HepG2 (cell line): ENCODE data around the gene SHISAL1. TPM values are rescaled to one million over a fixed set of nuclear protein-coding genes. Genes with fewer than 3 reads are reported as not detected.

Experiments used
- ATAC-seq: fragments of 200-7000 bp; cut with Tn5 transposase; 3 replicates; pipeline ENCODE4 v1.9.1; 2020; ENCODE audit warnings: mild to moderate bottlenecking, moderate library complexity
- BruUV-seq: library from RNA; stranded (reverse); fragments of 400-500 nt; replicated peaks from 2 replicates; lab custom pipeline; 2021; lab: Mats Ljungman, UMichigan
- CTCF ChIA-PET: fragments of 300-600 bp; formaldehyde crosslinking; extraction: SDS; loops from one replicate; lab custom pipeline; 2021; ENCODE audit warnings: low total read pairs, inconsistent platforms, low intra/inter-chr PET ratio; lab: Yijun Ruan, JAX
- POLR2A ChIA-PET: fragments of 350-600 bp; sonication (Branson Sonifier 250); formaldehyde crosslinking; loops from one replicate; lab custom pipeline; 2020; ENCODE audit warnings: antibody characterized with exemption, inconsistent platforms; lab: Yijun Ruan, JAX
- DNase-seq: peaks from one replicate; pipeline ENCODE4 v3.0.0-alpha.2; 2015; ENCODE audit warnings: low spot score
- FAIRE-seq: peaks from 3 replicates; lab custom pipeline; 2011; peaks lifted over from hg19 to GRCh38; lab: Jason Lieb, UNC
- H2AFZ ChIP-seq: one replicate; pipeline ENCODE4 v1.6.1; 2011; ENCODE audit warnings: low read length, inconsistent platforms
- H3K27ac ChIP-seq: fragments of 300-600 bp; 3 replicates; pipeline ENCODE4 v1.8.0; 2011; ENCODE audit warnings: mixed run types, mild to moderate bottlenecking, mixed read lengths, low read length, inconsistent platforms; ENCODE audit not compliant: insufficient read depth; ENCODE audit errors: extremely low read length
- H3K27me3 ChIP-seq, 2 experiments: fragments of 200-600 bp in 1 of 2; 2 replicates in 1 of 2; 3 replicates in 1 of 2; pipeline versions ENCODE4 v1.6.0 to v1.8.0; 2011; ENCODE audit warnings: low read length in 2 of 2, mild to moderate bottlenecking in 2 of 2, moderate library complexity in 2 of 2, inconsistent platforms in 1 of 2; ENCODE audit not compliant: insufficient read depth in 2 of 2, control insufficient read depth in 1 of 2
- H3K36me3 ChIP-seq, 2 experiments: fragments of 200-600 bp in 1 of 2; replicated peaks in 1 of 2; 2 replicates in 1 of 2; 3 replicates in 1 of 2; pipeline versions ENCODE4 v1.5.1 to v1.8.0; 2011; ENCODE audit warnings: low read length in 2 of 2, inconsistent platforms in 1 of 2; ENCODE audit not compliant: insufficient read depth in 2 of 2, control insufficient read depth in 1 of 2
- H3K4me1 ChIP-seq: 2 replicates; pipeline ENCODE4 v1.5.1; 2012; ENCODE audit warnings: low read length, inconsistent platforms; ENCODE audit not compliant: insufficient read depth
- H3K4me2 ChIP-seq: 2 replicates; pipeline ENCODE4 v1.6.0; 2011; ENCODE audit warnings: low read depth, low read length, inconsistent platforms
- H3K4me3 ChIP-seq, 3 experiments: fragments of 200-600 bp in 1 of 3; sonication (generic), shearing (Covaris generic) in 1 of 3; replicated peaks in 1 of 3; 2 replicates each; pipeline ENCODE4 v1.5.1; 2011 to 2016; ENCODE audit warnings: low read length in 3 of 3, inconsistent platforms in 2 of 3, low read depth in 2 of 3, mild to moderate bottlenecking in 2 of 3, control low read depth in 1 of 3, mixed read lengths in 1 of 3; ENCODE audit not compliant: insufficient read depth in 1 of 3
- H3K79me2 ChIP-seq: one replicate; pipeline ENCODE4 v1.6.1; 2011; ENCODE audit warnings: low read length, inconsistent platforms; ENCODE audit not compliant: insufficient read depth
- H3K9ac ChIP-seq: 2 replicates; pipeline ENCODE4 v1.6.0; 2011; ENCODE audit warnings: mild to moderate bottlenecking, low read depth, low read length, inconsistent platforms; ENCODE audit not compliant: insufficient read depth
- H3K9me3 ChIP-seq: 2 replicates; pipeline ENCODE4 v1.5.1; 2012; ENCODE audit warnings: mild to moderate bottlenecking, low read length
- H4K20me1 ChIP-seq: 2 replicates; pipeline ENCODE4 v1.6.0; 2011; ENCODE audit warnings: inconsistent platforms, mild to moderate bottlenecking, low read length, moderate library complexity; ENCODE audit not compliant: insufficient read depth
- ATF1 ChIP-seq: IDR thresholded peaks from 2 replicates; pipeline ENCODE4 v1.6.1; 2016; ENCODE audit warnings: mild to moderate bottlenecking, control low read depth
- IRF2 ChIP-seq: IDR thresholded peaks from 2 replicates; pipeline ENCODE4 v1.6.1; 2018; ENCODE audit warnings: missing genetic modification reagents, missing compliant biosample characterization
- ZBTB21 ChIP-seq: sonication (generic); formaldehyde crosslinking; IDR thresholded peaks from 2 replicates; pipeline ENCODE4 v1.4.0; 2020; ENCODE audit warnings: missing genetic modification reagents
- ZFY ChIP-seq: sonication (generic); formaldehyde crosslinking; IDR thresholded peaks from 2 replicates; pipeline ENCODE4 v1.4.0; 2020; ENCODE audit warnings: missing genetic modification reagents
- ZNF781 ChIP-seq: sonication (generic); formaldehyde crosslinking; IDR thresholded peaks from 2 replicates; pipeline ENCODE4 v1.5.1; 2020; ENCODE audit warnings: borderline replicate concordance, mild to moderate bottlenecking, missing genetic modification reagents; ENCODE audit errors: not compliant biosample characterization
- ZNF878 ChIP-seq: sonication (generic); formaldehyde crosslinking; IDR thresholded peaks from 2 replicates; pipeline ENCODE4 v1.8.1; 2023; ENCODE audit warnings: mild to moderate bottlenecking, missing genetic modification reagents, moderate library complexity
- WGBS: methylation state at CpG from one replicate; pipeline ENCODE4 v1.1.6; 2017; ENCODE audit warnings: low lambda C conversion rate; 5-methylcytosine and 5-hydroxymethylcytosine counted together
- in situ Hi-C: cut with HindIII; loops from 2 replicates; pipeline ENCODE4 v1.10.0; 2017; ENCODE audit warnings: low pct_unique_long_range_greater_than_20kb; ENCODE audit not compliant: extremely low pct_ligation_motif_present
- intact Hi-C: fragments of 100-400 bp; cut with micrococcal nuclease; formaldehyde crosslinking; loops from one replicate; pipeline ENCODE4 v1.10.0; 2022; ENCODE audit not compliant: unreplicated experiment
- polyA plus RNA-seq, 8 experiments: library from polyadenylated mRNA; depleted of rRNA in 3 of 8; stranded (reverse) in 7 of 8; unstranded in 1 of 8; fragments of >200 nt; fragmentation: Illumina TruSeq in 4 of 8; extraction: Trizol in 4 of 8; gene quantifications; 2 replicates each; pipeline versions ENCODE4 v1.2.1 to v1.2.3, GENCODE V29; 2011 to 2016; ENCODE audit warnings: low read depth in 4 of 8, missing spikeins in 1 of 8, mixed read lengths in 1 of 8; ENCODE audit not compliant: insufficient read depth in 1 of 8
- total RNA-seq, 5 experiments: library from RNA; depleted of rRNA; stranded (reverse); fragments of >200 nt; fragmentation: Illumina TruSeq; extraction: Trizol; gene quantifications; 2 replicates each; pipeline ENCODE4 v1.2.3, GENCODE V29; 2016; ENCODE audit warnings: low read depth in 1 of 5
- TF ChIP-seq, protein P1 (sequence below): sonication (generic); formaldehyde crosslinking; IDR thresholded peaks from 2 replicates; pipeline ENCODE4 v1.5.1; 2020; ENCODE audit warnings: missing genetic modification reagents, mild to moderate bottlenecking, borderline replicate concordance
- TF ChIP-seq, protein P2 (sequence below): sonication (generic); formaldehyde crosslinking; IDR thresholded peaks from 2 replicates; pipeline ENCODE4 v1.4.0; 2020; ENCODE audit warnings: low read depth, mild to moderate bottlenecking, missing genetic modification reagents
- TF ChIP-seq, protein P3 (sequence below): sonication (generic); formaldehyde crosslinking; IDR thresholded peaks from 2 replicates; pipeline ENCODE4 v1.5.1; 2020; ENCODE audit warnings: missing genetic modification reagents, mild to moderate bottlenecking, borderline replicate concordance
- TF ChIP-seq, protein P4 (sequence below): sonication (generic); formaldehyde crosslinking; IDR thresholded peaks from 2 replicates; pipeline ENCODE4 v1.5.1; 2020; ENCODE audit warnings: mild to moderate bottlenecking, missing genetic modification reagents, borderline replicate concordance
- TF ChIP-seq, protein P5 (sequence below): sonication (generic); formaldehyde crosslinking; IDR thresholded peaks from 2 replicates; pipeline ENCODE4 v1.5.0; 2020; ENCODE audit warnings: missing genetic modification reagents, mild to moderate bottlenecking, borderline replicate concordance
- TF ChIP-seq, protein P6 (sequence below): sonication (generic); formaldehyde crosslinking; IDR thresholded peaks from 2 replicates; pipeline ENCODE4 v1.9.0; 2022; ENCODE audit warnings: low read depth, missing genetic modification reagents

SHISAL1 gene
- total and polyA plus RNA-seq, 2 of the 13 experiments (the other 11 are each of a cell fraction or from before 2014, with no cell fraction given): not detected

DNA sequence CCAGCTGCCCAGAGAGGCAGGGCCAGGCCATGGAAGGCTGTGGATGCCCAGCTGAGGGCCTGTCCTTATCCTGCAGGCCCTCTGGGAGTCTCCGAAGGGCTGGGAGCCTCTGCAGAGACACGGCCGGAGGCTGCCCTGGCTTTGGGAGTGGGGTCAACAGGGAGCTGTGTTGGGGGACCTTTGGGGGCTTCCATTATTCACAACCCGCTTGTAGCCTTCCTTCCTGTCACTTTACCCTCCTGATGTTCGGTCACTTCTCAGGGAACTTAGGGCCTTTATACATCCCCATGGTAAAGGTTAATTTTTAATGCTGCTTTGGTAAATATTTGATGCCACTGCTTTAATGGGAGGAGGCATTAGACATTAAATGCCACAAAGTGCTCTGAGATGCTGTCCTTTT is 44.9 kb downstream of the SHISAL1 start:
- CTCF ChIA-PET: no interaction called here
- ATAC-seq (no peak), FAIRE-seq (no peak), DNase-seq (no peak)
- Histone ChIP-seq H4K20me1 (no peaks in the 10 kb centered on the region), H3K79me2 (no peaks in the 10 kb centered on the region), H3K27ac (no peak overlapping the region), H3K4me1 (no peaks in the 10 kb centered on the region), H3K27me3 (peaks cover 0 to 10% of the 10 kb centered on the region in 2 experiments; a peak in 1 of 5 replicates), H3K9me3 (no peaks in the 10 kb centered on the region), H3K4me3 (no peak overlapping the region), H3K4me2 (no peak overlapping the region), H2AFZ (no peak overlapping the region), H3K9ac (no peak overlapping the region), H3K36me3 (no peaks in the 10 kb centered on the region)
- POLR2A ChIA-PET: no interaction called here
- WGBS: 23% methylated on average over 2 of the region's 5 CpGs
- intact Hi-C loops (no loop called here), in situ Hi-C loops (no loop called here)
- BruUV-seq: no TSS peak
- TF ChIP-seq ZNF781 (CRISPR knock-in tag) (no peak), ZBTB21 (CRISPR knock-in tag) (no peak), ZFY (no peak), ATF1 (CRISPR knock-in tag) (no peak), IRF2 (CRISPR knock-in tag) (no peak), ZNF878 (CRISPR knock-in tag) (no peak)
- TF ChIP-seq, protein P1, sequence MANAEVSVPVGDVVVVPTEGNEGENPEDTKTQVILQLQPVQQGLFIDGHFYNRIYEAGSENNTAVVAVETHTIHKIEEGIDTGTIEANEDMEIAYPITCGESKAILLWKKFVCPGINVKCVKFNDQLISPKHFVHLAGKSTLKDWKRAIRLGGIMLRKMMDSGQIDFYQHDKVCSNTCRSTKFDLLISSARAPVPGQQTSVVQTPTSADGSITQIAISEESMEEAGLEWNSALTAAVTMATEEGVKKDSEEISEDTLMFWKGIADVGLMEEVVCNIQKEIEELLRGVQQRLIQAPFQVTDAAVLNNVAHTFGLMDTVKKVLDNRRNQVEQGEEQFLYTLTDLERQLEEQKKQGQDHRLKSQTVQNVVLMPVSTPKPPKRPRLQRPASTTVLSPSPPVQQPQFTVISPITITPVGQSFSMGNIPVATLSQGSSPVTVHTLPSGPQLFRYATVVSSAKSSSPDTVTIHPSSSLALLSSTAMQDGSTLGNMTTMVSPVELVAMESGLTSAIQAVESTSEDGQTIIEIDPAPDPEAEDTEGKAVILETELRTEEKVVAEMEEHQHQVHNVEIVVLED: no peak
- TF ChIP-seq, protein P2, sequence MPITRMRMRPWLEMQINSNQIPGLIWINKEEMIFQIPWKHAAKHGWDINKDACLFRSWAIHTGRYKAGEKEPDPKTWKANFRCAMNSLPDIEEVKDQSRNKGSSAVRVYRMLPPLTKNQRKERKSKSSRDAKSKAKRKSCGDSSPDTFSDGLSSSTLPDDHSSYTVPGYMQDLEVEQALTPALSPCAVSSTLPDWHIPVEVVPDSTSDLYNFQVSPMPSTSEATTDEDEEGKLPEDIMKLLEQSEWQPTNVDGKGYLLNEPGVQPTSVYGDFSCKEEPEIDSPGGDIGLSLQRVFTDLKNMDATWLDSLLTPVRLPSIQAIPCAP (CRISPR knock-in tag): no peak
- TF ChIP-seq, protein P3, sequence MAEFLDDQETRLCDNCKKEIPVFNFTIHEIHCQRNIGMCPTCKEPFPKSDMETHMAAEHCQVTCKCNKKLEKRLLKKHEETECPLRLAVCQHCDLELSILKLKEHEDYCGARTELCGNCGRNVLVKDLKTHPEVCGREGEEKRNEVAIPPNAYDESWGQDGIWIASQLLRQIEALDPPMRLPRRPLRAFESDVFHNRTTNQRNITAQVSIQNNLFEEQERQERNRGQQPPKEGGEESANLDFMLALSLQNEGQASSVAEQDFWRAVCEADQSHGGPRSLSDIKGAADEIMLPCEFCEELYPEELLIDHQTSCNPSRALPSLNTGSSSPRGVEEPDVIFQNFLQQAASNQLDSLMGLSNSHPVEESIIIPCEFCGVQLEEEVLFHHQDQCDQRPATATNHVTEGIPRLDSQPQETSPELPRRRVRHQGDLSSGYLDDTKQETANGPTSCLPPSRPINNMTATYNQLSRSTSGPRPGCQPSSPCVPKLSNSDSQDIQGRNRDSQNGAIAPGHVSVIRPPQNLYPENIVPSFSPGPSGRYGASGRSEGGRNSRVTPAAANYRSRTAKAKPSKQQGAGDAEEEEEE (CRISPR knock-in tag): no peak
- TF ChIP-seq, protein P4, sequence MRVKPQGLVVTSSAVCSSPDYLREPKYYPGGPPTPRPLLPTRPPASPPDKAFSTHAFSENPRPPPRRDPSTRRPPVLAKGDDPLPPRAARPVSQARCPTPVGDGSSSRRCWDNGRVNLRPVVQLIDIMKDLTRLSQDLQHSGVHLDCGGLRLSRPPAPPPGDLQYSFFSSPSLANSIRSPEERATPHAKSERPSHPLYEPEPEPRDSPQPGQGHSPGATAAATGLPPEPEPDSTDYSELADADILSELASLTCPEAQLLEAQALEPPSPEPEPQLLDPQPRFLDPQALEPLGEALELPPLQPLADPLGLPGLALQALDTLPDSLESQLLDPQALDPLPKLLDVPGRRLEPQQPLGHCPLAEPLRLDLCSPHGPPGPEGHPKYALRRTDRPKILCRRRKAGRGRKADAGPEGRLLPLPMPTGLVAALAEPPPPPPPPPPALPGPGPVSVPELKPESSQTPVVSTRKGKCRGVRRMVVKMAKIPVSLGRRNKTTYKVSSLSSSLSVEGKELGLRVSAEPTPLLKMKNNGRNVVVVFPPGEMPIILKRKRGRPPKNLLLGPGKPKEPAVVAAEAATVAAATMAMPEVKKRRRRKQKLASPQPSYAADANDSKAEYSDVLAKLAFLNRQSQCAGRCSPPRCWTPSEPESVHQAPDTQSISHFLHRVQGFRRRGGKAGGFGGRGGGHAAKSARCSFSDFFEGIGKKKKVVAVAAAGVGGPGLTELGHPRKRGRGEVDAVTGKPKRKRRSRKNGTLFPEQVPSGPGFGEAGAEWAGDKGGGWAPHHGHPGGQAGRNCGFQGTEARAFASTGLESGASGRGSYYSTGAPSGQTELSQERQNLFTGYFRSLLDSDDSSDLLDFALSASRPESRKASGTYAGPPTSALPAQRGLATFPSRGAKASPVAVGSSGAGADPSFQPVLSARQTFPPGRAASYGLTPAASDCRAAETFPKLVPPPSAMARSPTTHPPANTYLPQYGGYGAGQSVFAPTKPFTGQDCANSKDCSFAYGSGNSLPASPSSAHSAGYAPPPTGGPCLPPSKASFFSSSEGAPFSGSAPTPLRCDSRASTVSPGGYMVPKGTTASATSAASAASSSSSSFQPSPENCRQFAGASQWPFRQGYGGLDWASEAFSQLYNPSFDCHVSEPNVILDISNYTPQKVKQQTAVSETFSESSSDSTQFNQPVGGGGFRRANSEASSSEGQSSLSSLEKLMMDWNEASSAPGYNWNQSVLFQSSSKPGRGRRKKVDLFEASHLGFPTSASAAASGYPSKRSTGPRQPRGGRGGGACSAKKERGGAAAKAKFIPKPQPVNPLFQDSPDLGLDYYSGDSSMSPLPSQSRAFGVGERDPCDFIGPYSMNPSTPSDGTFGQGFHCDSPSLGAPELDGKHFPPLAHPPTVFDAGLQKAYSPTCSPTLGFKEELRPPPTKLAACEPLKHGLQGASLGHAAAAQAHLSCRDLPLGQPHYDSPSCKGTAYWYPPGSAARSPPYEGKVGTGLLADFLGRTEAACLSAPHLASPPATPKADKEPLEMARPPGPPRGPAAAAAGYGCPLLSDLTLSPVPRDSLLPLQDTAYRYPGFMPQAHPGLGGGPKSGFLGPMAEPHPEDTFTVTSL (CRISPR knock-in tag): no peak
- TF ChIP-seq, protein P5, sequence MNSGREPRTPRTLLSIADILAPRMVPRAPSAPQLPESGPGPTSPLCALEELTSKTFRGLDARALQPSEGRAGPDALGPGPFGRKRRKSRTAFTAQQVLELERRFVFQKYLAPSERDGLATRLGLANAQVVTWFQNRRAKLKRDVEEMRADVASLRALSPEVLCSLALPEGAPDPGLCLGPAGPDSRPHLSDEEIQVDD (CRISPR knock-in tag): no peak
- TF ChIP-seq, protein P6, sequence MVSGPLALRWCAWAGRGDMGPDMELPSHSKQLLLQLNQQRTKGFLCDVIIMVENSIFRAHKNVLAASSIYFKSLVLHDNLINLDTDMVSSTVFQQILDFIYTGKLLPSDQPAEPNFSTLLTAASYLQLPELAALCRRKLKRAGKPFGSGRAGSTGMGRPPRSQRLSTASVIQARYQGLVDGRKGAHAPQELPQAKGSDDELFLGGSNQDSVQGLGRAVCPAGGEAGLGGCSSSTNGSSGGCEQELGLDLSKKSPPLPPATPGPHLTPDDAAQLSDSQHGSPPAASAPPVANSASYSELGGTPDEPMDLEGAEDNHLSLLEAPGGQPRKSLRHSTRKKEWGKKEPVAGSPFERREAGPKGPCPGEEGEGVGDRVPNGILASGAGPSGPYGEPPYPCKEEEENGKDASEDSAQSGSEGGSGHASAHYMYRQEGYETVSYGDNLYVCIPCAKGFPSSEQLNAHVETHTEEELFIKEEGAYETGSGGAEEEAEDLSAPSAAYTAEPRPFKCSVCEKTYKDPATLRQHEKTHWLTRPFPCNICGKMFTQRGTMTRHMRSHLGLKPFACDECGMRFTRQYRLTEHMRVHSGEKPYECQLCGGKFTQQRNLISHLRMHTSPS: no peak
